NB4 (cell line): ENCODE results near the gene GPS2.
"Not testable (repeated sequence)": the region's sequence is repeated elsewhere in the genome, so short reads cannot be mapped to it uniquely, and the experiment has no call there.

Experiments
- DNase-seq: peaks from one replicate; pipeline ENCODE4 v3.0.0; 2010; ENCODE audit warnings: low read depth
- H3K4me3 ChIP-seq: one replicate; pipeline ENCODE4 v1.5.1; 2011; ENCODE audit warnings: mild to moderate bottlenecking, low read depth, low read length, moderate library complexity
- CTCF ChIP-seq: IDR thresholded peaks from one replicate; pipeline ENCODE4 v1.5.1; 2012; ENCODE audit warnings: low read depth, low read length
- MAX ChIP-seq: IDR thresholded peaks from 2 replicates; pipeline ENCODE4 v1.6.1; 2011; ENCODE audit warnings: low read depth, low read length
- MYC ChIP-seq: IDR thresholded peaks from 2 replicates; pipeline ENCODE4 v1.6.1; 2011; ENCODE audit warnings: low read depth, low read length
- POLR2A ChIP-seq: IDR thresholded peaks from 2 replicates; pipeline ENCODE4 v1.6.1; 2011; ENCODE audit warnings: mild to moderate bottlenecking; ENCODE audit not compliant: insufficient read length; ENCODE audit errors: extremely low read depth

The GPS2 gene

GRCh38 chr17:7340179-7340578, 25.0 kb upstream of the GPS2 start:
- no peak overlapping the region for H3K4me3 ChIP-seq
- peak; percentile 23 for DNase-seq
- TF ChIP-seq POLR2A (no peak), MAX (no peak), MYC (no peak), CTCF (no peak)

- peak overlapping the region; percentile 77 for H3K4me3 ChIP-seq
- DNase-seq = not testable (repeated sequence)
Observed at GRCh38 chr17:7337600-7337999, 22.4 kb upstream of the GPS2 start.

- H3K4me3 ChIP-seq = peak within 1 kb of the TSS; percentile 77
- TF ChIP-seq CTCF (no peak), MAX (peak; percentile 54), POLR2A (no peak), MYC (0 out of 2 replicates have a peak, but pooled peaks have one; percentile 54)
- peak; percentile 83 for DNase-seq
Observed at GRCh38 chr17:7336240-7337175, 21.3 kb upstream of the GPS2 start, which contains the start of gene ACAP1. TSS of gene ACAP1 (plus strand) at chr17:7336529. CDS start at chr17:7336735, 206 bp downstream.

- H3K4me3 ChIP-seq = peak overlapping the region; percentile 77
- not testable (repeated sequence) for DNase-seq
Observed at GRCh38 chr17:7335765-7336164, 20.6 kb upstream of the GPS2 start.

- no peak for DNase-seq
- TF ChIP-seq MYC (no peak), MAX (no peak), POLR2A (no peak), CTCF (no peak)
Observed at GRCh38 chr17:7334938-7335538, 19.9 kb upstream of the GPS2 start.

GRCh38 chr17:7332600-7333069, 17.5 kb upstream of the GPS2 start:
- H3K4me3 ChIP-seq, DNase-seq: not testable (repeated sequence)

More at GRCh38 chr17:7334938-7335538, 19.9 kb upstream of the GPS2 start:
- H3K4me3 ChIP-seq = no peak overlapping the region

- no peak for DNase-seq
- H3K4me3 ChIP-seq = no peak overlapping the region
- TF ChIP-seq MAX = no peak
- no peak for TF ChIP-seq CTCF
- TF ChIP-seq POLR2A = no peak
- no peak for TF ChIP-seq MYC
Observed at GRCh38 chr17:7332111-7332510, 17.0 kb upstream of the GPS2 start.
